GM23338 (cell line): ENCODE results near the gene GPR146.

Experiments
- CREB1 ChIP-seq: fragments of 250-450 bp; sonication (Bioruptor Pico); IDR thresholded peaks from 2 replicates; pipeline ENCODE4 v1.5.0; 2020; ENCODE audit warnings: low read depth, mild to moderate bottlenecking, moderate library complexity
- CTCF ChIP-seq, 2 experiments: fragments of 200-600 bp in 1 of 2; sonication (generic) in 1 of 2; conservative IDR thresholded peaks; 2 replicates each; pipeline versions ENCODE4 v1.5.1 to v1.6.1; 2016 to 2017; ENCODE audit warnings: antibody characterized with exemption in 2 of 2, low read depth in 2 of 2, mild to moderate bottlenecking in 2 of 2, moderate library complexity in 1 of 2
- ETS1 ChIP-seq: IDR thresholded peaks from 2 replicates; pipeline ENCODE4 v1.6.1; 2016; ENCODE audit warnings: antibody characterized with exemption
- EZH2 ChIP-seq: fragments of 200-600 bp; sonication (generic); IDR thresholded peaks from one replicate; pipeline ENCODE4 v1.8.0; 2017; ENCODE audit warnings: antibody characterized with exemption, mild to moderate bottlenecking, low read depth; ENCODE audit not compliant: unreplicated experiment
- EZH2phosphoT487 ChIP-seq: fragments of 200-600 bp; sonication (generic); IDR thresholded peaks from one replicate; pipeline ENCODE4 v1.8.1; 2018; ENCODE audit warnings: antibody characterized with exemption; ENCODE audit not compliant: unreplicated experiment
- JUNB ChIP-seq: IDR thresholded peaks from one replicate; pipeline ENCODE4 v1.6.1; 2016; ENCODE audit warnings: antibody characterized with exemption; ENCODE audit not compliant: unreplicated experiment
- NANOG ChIP-seq: IDR thresholded peaks from 2 replicates; pipeline ENCODE4 v1.6.1; 2016; ENCODE audit warnings: antibody characterized with exemption, borderline replicate concordance
- POLR2AphosphoS5 ChIP-seq: IDR thresholded peaks from 2 replicates; pipeline ENCODE4 v1.6.1; 2016; ENCODE audit warnings: antibody characterized with exemption, low read depth
- REST ChIP-seq: IDR thresholded peaks from one replicate; pipeline ENCODE4 v1.6.1; 2018; ENCODE audit warnings: antibody characterized with exemption; ENCODE audit not compliant: unreplicated experiment
- STAT1 ChIP-seq: IDR thresholded peaks from one replicate; pipeline ENCODE4 v1.6.1; 2016; ENCODE audit warnings: antibody characterized with exemption; ENCODE audit not compliant: unreplicated experiment
- ZNF114 ChIP-seq: fragments of 250-450 bp; sonication (Bioruptor Pico); IDR thresholded peaks from 2 replicates; pipeline ENCODE4 v1.5.0; 2020; ENCODE audit warnings: mild to moderate bottlenecking, moderate library complexity
- ZNF331 ChIP-seq: fragments of 250-450 bp; sonication (Bioruptor Pico); IDR thresholded peaks from 2 replicates; pipeline ENCODE4 v1.5.0; 2020; ENCODE audit warnings: low read depth, mild to moderate bottlenecking, moderate library complexity

- TF ChIP-seq STAT1 (no peak), POLR2AphosphoS5 (no peak), CTCF (conservative IDR thresholded peaks at IDR 0.05; ENCODE audit: low read depth in 2 of 2) (no peak), EZH2 (no peak), REST (no peak), CREB1 (CRISPR knock-in tag) (no peak), ZNF114 (no peak), ETS1 (no peak), EZH2phosphoT487 (no peak), NANOG (no peak), ZNF331 (CRISPR knock-in tag) (no peak), JUNB (no peak)
Measured at GRCh38 chr7:1074593-1075431, 30.5 kb downstream of the GPR146 start.
